Esophagus muscularis mucosa (tissue), 4 donors: ENCODE measurements around the gene DBX2. TPM values are rescaled to one million over a fixed set of nuclear protein-coding genes. Genes with fewer than 3 reads are reported as not detected.
"Not testable (repeated sequence)": the region's sequence is repeated elsewhere in the genome, so short reads cannot be mapped to it uniquely, and the experiment has no call there.

Source experiments
- DNase-seq: peaks from one replicate; pipeline ENCODE4 v3.0.0-alpha.2; 2017; ENCODE audit errors: extremely low spot score
- H3K27ac ChIP-seq, 4 donors: fragments of 200-600 bp; sonication (generic); replicated peaks in 1 of 4; 1 replicate in 3 of 4; 2 replicates in 1 of 4; pipeline ENCODE4 v1.5.1; 2016 to 2019; ENCODE audit warnings: mild to moderate bottlenecking in 1 of 4
- H3K27me3 ChIP-seq, 4 donors: fragments of 200-600 bp; sonication (generic); one replicate each; pipeline versions ENCODE4 v1.5.1 to v1.6.0; 2016 to 2019
- H3K36me3 ChIP-seq, 4 donors: fragments of 200-600 bp; sonication (generic); one replicate each; pipeline ENCODE4 v1.5.1; 2016 to 2019
- H3K4me1 ChIP-seq, 4 donors: fragments of 200-600 bp; sonication (generic); one replicate each; pipeline ENCODE4 v1.5.1; 2016 to 2019
- H3K4me3 ChIP-seq, 4 donors: fragments of 200-600 bp; sonication (generic); 1 replicate in 2 of 4; 2 replicates in 2 of 4; pipeline ENCODE4 v1.5.1; 2016 to 2019; ENCODE audit warnings: mild to moderate bottlenecking in 4 of 4, moderate library complexity in 1 of 4
- H3K9me3 ChIP-seq, 4 donors: fragments of 200-600 bp; sonication (generic); 1 replicate in 3 of 4; 2 replicates in 1 of 4; pipeline ENCODE4 v1.5.1; 2016 to 2019
- EP300 ChIP-seq: sonication (generic); formaldehyde crosslinking; IDR thresholded peaks from one replicate; pipeline ENCODE4 v1.6.1; 2017; ENCODE audit warnings: antibody characterized with exemption
- POLR2A ChIP-seq: fragments of 450-650 bp; IDR thresholded peaks from one replicate; pipeline ENCODE4 v1.6.1; 2017; ENCODE audit warnings: antibody characterized with exemption, moderate library complexity, mild to moderate bottlenecking, low read depth
- POLR2AphosphoS5 ChIP-seq, 2 donors: sonication (generic); formaldehyde crosslinking; IDR thresholded peaks; one replicate each; pipeline ENCODE4 v1.6.1; 2017; ENCODE audit warnings: antibody characterized with exemption in 2 of 2
- WGBS: methylation state at CpG from one replicate; pipeline ENCODE4 v1.1.5; 2018; 5-methylcytosine and 5-hydroxymethylcytosine counted together
- intact Hi-C: fragments of 100-400 bp; cut with DNase I; formaldehyde crosslinking; loops from one replicate; pipeline ENCODE4 v1.15.1; 2023
- total RNA-seq, 4 donors: library from RNA; depleted of rRNA; stranded (reverse); fragments of >200 nt; gene quantifications; one replicate each; pipeline versions ENCODE4 v1.1.0 to v1.2.1, GENCODE V29; 2016
- TF ChIP-seq, protein P1 (sequence below), 3 experiments: fragments of 200-600 bp in 2 of 3; fragments of 450-650 bp in 1 of 3; sonication (generic) in 2 of 3; IDR thresholded peaks; one replicate each; pipeline ENCODE4 v1.5.1; 2017 to 2019; ENCODE audit warnings: antibody characterized with exemption in 3 of 3, mild to moderate bottlenecking in 2 of 3, moderate library complexity in 1 of 3

The DBX2 gene
- total RNA-seq: not detected

DNA sequence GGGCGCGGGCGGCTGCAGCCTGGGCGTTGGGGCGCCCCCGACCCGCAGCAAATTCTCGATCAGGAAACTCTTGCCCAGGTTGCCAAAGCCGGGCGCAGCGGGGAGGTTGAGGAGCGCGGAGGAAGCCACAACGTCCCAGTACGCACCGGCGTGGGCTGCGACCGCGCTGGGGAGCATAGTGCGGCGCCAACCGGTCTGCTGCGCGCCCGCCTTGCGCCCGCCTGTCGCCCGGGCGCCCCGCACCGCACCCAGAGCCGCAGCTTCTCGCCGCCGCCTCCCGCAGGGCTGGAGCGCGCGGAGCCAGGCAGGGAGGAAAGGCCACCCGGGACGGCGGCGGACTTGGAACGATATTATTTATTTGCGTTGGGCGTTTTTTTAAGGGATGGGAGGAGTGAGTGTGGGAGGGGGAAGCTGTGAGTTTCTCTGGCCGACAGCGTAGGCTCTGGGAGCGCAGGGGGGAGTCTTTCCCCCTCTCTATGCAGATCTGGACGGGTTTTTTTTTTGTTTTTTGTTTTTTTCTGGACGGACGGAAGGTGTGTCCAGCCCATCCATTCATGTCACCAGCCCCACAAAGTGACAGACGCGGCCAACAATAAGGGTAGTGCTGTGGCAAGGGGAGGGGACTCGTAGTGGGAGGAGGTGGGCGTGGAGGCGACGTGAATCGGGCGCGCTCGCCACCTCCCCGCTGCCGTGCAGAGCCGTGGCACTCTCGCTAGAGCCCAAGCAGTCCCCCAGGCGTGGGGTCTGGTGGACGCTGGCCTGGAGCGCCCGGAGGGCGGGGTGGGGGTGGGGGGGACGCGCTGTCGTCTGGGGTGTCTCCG lies at the start of gene DBX2:
DBX2 (minus strand) TSS at position 349 of the 821 bp plus-strand sequence; CDS start at position 177, 172 bp downstream.
- no peak for DNase-seq
- peaks cover 0 to 17% (median 16%) of the 10 kb centered on the region in 4 donors for H3K4me1 ChIP-seq
- H3K27ac ChIP-seq: no peak within 1 kb of the TSS
- peak within 1 kb of the TSS; percentile 22 to 49 (median 36) for H3K4me3 ChIP-seq
- H3K9me3 ChIP-seq: no peaks in the 10 kb centered on the region
- intact Hi-C loops: no loop called here
- WGBS: 0% methylated on average over 23 of the region's 77 CpGs
- peaks cover 0 to 47% (median 6%) of the 10 kb centered on the region in 4 donors for H3K27me3 ChIP-seq
- TF ChIP-seq EP300 (no peak), POLR2A (no peak), POLR2AphosphoS5 (IDR thresholded peaks at IDR 0.05) (no peak)
- TF ChIP-seq, protein P1, sequence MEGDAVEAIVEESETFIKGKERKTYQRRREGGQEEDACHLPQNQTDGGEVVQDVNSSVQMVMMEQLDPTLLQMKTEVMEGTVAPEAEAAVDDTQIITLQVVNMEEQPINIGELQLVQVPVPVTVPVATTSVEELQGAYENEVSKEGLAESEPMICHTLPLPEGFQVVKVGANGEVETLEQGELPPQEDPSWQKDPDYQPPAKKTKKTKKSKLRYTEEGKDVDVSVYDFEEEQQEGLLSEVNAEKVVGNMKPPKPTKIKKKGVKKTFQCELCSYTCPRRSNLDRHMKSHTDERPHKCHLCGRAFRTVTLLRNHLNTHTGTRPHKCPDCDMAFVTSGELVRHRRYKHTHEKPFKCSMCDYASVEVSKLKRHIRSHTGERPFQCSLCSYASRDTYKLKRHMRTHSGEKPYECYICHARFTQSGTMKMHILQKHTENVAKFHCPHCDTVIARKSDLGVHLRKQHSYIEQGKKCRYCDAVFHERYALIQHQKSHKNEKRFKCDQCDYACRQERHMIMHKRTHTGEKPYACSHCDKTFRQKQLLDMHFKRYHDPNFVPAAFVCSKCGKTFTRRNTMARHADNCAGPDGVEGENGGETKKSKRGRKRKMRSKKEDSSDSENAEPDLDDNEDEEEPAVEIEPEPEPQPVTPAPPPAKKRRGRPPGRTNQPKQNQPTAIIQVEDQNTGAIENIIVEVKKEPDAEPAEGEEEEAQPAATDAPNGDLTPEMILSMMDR (IDR thresholded peaks at IDR 0.05): no peak
- H3K36me3 ChIP-seq: no peaks in the 10 kb centered on the region

DNA sequence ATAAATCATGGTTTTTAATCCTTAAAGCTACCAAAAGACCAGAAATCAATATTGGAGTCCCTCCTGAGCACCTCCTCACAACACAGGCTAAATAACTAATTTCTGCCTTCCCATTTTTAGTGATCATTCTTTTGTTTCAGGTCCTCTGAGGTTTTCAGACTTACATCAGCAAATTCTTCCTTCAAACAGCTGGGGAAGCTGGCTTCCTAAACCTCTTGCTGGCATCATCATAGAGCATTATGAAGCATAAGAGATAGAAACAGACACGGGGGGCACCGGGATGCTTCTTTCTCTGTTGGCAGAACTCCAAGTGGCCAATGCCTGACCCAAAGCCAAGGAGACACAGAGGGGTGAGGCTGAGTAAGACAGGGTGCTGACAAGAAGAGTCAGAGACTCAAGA lies 47.9 kb upstream of the DBX2 start:
- H3K9me3 ChIP-seq: no peaks in the 10 kb centered on the region

DNA sequence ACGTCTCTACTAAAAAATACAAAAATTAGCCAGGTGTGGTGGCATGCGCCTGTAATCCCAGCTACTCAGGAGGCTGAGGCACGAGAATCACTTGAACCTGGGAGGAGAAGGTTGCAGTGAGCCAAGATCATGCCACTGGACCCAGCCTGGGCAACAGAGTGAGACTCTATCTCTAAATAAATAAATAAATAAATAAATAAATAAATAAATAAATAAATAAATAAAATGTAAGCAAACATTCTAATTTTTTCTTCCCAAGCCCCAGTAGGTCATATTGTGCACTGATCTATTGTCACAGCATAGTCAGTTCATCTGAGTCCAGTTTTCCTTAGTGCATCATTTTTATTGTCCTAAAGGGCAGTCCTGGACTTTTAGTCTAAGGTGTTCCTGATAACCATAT lies 44.5 kb upstream of the DBX2 start:
- H3K36me3 ChIP-seq, H3K27ac ChIP-seq, H3K4me3 ChIP-seq, DNase-seq, H3K27me3 ChIP-seq, H3K4me1 ChIP-seq, intact Hi-C loops, H3K9me3 ChIP-seq: not testable (repeated sequence)
- WGBS: 88% methylated on average over 3 of the region's 3 CpGs

More for the DNA sequence above, 47.9 kb upstream of the DBX2 start:
- H3K4me3 ChIP-seq: no peak overlapping the region
- TF ChIP-seq, protein P1 (IDR thresholded peaks at IDR 0.05): no peak
- TF ChIP-seq POLR2AphosphoS5 (IDR thresholded peaks at IDR 0.05): no peak
- TF ChIP-seq EP300: no peak
- TF ChIP-seq POLR2A: no peak
- intact Hi-C loops: no loop called here
- no peak for DNase-seq
- H3K36me3 ChIP-seq: no peaks in the 10 kb centered on the region
- no peak overlapping the region for H3K27ac ChIP-seq
- no peaks in the 10 kb centered on the region for H3K4me1 ChIP-seq
- 55% methylated on average over 2 of the region's 2 CpGs for WGBS
- peaks cover 0 to 4% (median 0%) of the 10 kb centered on the region in 4 donors for H3K27me3 ChIP-seq

DNA sequence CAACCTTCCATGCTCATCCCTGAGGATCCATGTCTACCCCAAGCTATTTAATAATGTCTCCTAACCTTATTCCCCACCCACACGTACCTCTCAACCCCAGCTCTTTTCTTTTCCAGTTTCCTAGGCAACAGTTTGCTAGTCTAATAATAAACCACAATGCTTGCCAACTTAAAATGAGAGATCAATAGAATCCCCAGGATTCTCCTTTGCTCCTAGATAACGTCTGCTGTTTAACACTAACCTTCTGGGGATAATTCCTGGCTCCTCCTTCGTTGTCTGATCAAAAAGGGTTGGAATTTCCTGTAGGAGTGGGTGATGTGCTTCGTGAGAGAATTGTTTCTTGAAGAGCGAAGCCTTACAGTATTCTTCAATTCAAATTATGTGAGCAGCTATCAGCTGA lies 42.2 kb upstream of the DBX2 start:
- 39% methylated on average over 5 of the region's 5 CpGs for WGBS
- Histone ChIP-seq H3K36me3 (no peaks in the 10 kb centered on the region), H3K27me3 (peaks cover 0 to 4% (median 0%) of the 10 kb centered on the region in 4 donors), H3K4me1 (no peaks in the 10 kb centered on the region), H3K27ac (no peak overlapping the region), H3K9me3 (no peaks in the 10 kb centered on the region), H3K4me3 (no peak overlapping the region)
- intact Hi-C loops: no loop called here
- no peak for DNase-seq
- no peak for TF ChIP-seq POLR2A
- no peak for TF ChIP-seq POLR2AphosphoS5 (IDR thresholded peaks at IDR 0.05)
- no peak for TF ChIP-seq EP300
- TF ChIP-seq, protein P1 (IDR thresholded peaks at IDR 0.05): no peak

DNA sequence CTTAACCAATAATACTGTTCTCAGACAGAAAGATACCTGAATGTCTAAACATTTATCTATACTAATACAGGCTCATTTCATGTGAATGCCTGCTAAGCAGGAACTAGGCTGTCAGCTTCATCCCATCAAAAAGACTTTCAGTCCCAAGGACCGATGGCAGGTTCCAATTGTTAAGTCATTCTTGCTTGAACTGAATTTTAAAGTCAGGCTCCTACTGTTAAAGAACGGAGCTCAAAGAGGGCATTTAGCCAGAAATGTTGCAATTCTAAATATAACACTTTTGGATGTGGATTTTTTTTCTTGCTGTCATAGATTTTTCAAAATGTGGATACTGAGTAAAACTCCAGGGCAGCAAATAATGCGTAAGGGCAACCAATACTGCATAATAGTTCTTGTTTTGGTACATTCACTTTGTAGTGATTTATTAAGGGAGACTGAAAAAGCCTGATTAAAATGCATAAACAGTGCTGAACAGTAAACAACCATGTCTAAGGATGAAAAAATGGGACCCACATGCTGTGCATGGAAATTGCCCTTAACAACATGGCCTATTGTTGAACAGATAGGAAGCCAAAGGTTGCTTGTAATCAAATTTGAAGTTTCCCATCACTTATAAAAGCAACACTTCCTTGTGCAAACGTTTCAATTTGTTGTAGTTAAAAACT lies 38.6 kb upstream of the DBX2 start:
- 41% methylated on average over 4 of the region's 4 CpGs for WGBS
- Histone ChIP-seq H3K4me1 (no peaks in the 10 kb centered on the region), H3K9me3 (peaks cover 0 to 13% (median 6%) of the 10 kb centered on the region in 4 donors), H3K27me3 (peaks cover 0 to 4% (median 0%) of the 10 kb centered on the region in 4 donors), H3K4me3 (no peak overlapping the region), H3K36me3 (no peaks in the 10 kb centered on the region), H3K27ac (no peak overlapping the region)
- intact Hi-C loops: no loop called here
- DNase-seq: no peak
- TF ChIP-seq, protein P1 (IDR thresholded peaks at IDR 0.05): no peak
- TF ChIP-seq POLR2AphosphoS5 (IDR thresholded peaks at IDR 0.05): no peak
